HG02610 (cell line): ENCODE results near the gene MDFI.

Experiments used
- ATAC-seq: cut with Tn5 transposase; IDR thresholded peaks from one replicate; pipeline ENCODE4 v1.9.1; 2021; ENCODE audit warnings: mild to moderate bottlenecking, moderate library complexity; ENCODE audit not compliant: unreplicated experiment

MDFI gene

GRCh38 chr6:41670703-41671360, 32.6 kb downstream of the MDFI start:
- ATAC-seq: no peak

- ATAC-seq: no peak
Measured at GRCh38 chr6:41671376-41671775, 33.1 kb downstream of the MDFI start.

GRCh38 chr6:41672016-41672415, 33.7 kb downstream of the MDFI start:
- ATAC-seq: no peak

GRCh38 chr6:41672816-41673703, 34.8 kb downstream of the MDFI start:
- ATAC-seq: no peak

- no peak for ATAC-seq
Measured at GRCh38 chr6:41673704-41674000, 35.4 kb downstream of the MDFI start.

- no peak for ATAC-seq
Measured at GRCh38 chr6:41674231-41675000, 36.1 kb downstream of the MDFI start.

DNA sequence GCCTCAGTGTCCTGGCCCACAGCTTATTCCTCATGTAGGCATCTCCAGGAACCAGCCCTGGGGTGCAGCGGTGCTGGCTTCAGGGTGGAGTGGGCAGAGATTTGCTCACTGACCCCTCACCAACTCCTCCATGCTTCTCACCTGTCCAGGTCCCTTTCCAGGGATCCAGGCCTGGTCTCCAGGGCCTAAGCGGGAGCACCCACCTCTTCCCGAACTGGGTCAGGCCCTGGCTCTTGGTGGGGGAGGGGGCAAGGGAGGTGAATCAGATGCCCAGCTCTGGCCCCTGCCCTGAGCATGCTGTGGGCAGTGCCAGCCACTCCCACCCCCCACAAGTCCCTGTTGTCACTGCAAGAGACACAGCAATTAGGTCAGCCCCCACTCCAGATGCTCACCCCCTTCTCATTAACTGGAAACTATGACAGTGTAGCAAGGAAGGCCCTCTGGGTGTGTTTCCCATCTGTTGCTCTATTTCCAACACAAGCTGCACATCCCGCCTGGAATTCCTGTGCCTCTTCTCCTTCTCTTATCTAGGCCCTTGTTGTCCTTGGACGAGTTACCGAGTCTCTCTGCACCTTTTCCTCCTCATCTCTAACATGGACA, 37.0 kb downstream of the MDFI start:
- no peak for ATAC-seq

DNA sequence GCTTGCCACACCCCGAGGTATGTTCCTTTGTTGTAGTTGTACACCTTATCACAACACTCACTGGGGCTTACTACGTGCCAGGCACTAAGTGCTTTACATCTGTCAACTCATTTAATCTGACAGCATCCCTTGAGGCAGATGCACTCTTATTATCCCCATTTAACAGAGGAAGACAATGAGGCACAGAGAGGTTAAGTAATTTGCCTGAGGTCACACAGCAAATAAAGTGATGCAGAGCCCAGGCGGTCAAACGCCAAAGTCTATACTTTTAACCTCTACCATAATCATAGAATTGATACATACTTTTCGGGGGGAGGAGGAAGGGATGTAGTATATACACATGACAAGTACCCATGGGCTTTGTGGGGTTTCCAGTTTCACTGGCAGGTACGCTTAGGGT, 37.7 kb downstream of the MDFI start:
- no peak for ATAC-seq

DNA sequence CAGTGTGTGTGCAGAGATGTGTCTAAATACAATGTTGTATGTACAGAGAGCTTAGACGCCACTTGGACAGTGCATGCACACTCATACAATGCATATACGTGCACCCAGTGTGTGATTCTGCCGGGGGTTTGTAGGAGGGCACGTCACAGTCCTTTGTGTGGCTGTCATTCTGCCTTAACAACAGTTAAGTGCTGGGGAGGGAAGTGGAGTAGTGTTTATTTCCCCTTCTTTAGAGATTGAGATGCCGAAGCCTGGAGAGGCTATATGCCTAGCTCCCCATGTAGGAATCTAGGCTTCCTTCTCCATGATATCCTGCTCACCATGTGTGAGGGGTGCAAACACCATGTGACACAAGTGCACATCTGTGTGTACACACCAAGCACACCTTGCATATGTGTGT, 38.2 kb downstream of the MDFI start:
- ATAC-seq: no peak

- ATAC-seq: no peak
Measured at GRCh38 chr6:41677124-41677921, 39.1 kb downstream of the MDFI start.

- ATAC-seq: no peak
Measured at GRCh38 chr6:41678511-41679084, 40.3 kb downstream of the MDFI start.

DNA sequence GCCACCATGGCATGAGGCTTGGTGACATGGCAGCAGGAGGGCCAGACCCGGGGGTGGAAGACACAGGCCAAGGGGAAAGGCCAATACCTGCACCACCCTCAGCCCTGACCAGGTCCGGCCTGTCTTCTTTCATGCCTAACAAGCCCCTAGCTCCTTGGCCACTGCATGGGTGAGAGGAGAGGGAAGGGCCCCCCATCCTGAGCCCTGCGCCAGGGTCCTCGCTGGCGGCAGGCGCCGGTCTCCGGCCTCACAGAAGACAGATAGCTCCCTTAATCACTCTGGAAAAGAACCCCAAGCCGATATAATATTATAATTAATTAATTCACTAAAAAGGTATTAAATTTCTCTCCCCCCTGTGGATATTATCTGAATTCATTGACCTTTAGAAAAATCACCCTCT, 41.4 kb downstream of the MDFI start:
- no peak for ATAC-seq

GRCh38 chr6:41680182-41680965, 42.1 kb downstream of the MDFI start:
- ATAC-seq: no peak

DNA sequence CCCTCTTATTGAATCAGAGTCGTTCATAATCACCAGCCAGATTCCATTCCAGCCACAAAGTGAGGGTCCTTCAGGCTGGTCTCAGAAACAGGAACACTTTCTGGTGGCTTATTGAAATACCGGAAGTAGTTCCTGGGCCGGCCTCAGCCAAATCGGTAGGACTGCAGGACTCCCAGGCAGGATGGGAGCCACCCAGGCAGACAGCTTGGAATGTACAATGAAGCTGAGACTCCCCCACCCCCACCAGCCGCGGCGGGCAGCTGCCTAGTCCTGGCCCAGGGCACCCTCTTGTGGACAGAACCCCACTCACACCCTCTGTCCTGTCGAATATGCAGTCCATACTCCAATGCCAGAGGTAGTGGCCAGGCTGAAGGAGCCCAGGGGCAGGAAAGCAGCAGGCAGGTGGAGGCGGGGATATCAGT, 43.8 kb downstream of the MDFI start:
- ATAC-seq: peak; percentile 57

DNA sequence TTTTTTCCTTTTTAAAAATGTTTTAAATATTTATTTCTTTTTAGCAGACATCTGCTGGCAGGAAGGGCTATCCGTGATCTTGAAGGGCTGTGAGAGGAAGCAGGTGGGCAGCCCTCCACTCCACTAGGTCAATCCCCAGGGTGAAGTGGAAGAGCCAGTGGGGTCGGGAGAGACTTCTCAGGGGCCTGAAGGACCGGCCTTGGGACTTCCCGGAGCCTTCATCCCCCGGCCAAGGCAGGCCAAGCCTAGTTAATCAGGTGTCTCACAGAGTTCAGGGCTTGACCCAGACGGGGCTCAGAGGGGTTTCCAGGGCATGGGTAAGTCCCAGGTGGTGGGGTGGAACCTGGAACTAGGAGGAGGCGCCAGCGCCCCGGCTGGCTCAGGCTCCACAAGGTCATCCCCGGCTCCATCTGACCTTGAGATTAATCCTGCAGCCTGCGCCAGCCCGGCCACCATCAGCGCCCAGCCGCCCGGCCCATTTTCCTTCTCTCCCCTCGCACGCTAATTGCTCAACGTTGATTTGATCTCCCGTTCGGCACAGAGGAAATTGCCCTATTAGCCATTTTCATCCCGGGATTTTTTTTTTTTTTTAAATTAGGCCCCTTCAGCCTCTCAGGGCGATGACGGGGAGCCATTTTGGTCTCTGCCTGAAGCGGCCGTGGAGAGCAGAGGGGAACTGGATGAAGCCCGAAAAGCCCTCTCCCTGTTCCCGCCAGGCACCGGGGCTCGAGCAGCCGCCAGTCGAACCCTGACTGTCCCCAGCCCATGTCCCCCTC, 44.4 kb downstream of the MDFI start:
- ATAC-seq: peak; percentile 25

- ATAC-seq: peak; percentile 10
Measured at GRCh38 chr6:41683273-41683522, 44.9 kb downstream of the MDFI start.

- peak; percentile 64 for ATAC-seq
Measured at GRCh38 chr6:41683523-41684310, 45.4 kb downstream of the MDFI start.
